ENCODE measurements around the gene KRTCAP3.

- TF ChIP-seq CTCF (IDR thresholded peaks at IDR 0.05; ENCODE audit: insufficient read depth, low read length, poor library complexity, severe bottlenecking) (no peak), EZH2phosphoT487 (conservative IDR thresholded peaks at IDR 0.05; ENCODE audit: low read length) (no peak)
These were observed 8.9 kb downstream of the KRTCAP3 start for GRCh38 chr2:27451095-27451494.

All from SU-DHL-6 (cell line).